H1 (cell line): ENCODE data around the gene GRK6. TPM values are rescaled to one million over a fixed set of nuclear protein-coding genes. Genes with fewer than 3 reads are reported as not detected.

Source experiments
- CBX5 ChIP-seq: fragments of 300-800, 300-1000 bp; sonication (generic); IDR thresholded peaks from 2 replicates; pipeline ENCODE4 v1.7.1; 2016; ENCODE audit warnings: antibody characterized with exemption, low read length, low read depth
- HDAC2 ChIP-seq, 2 experiments: fragments of 300-600 bp in 1 of 2; sonication (generic) in 1 of 2; IDR thresholded peaks; 2 replicates each; pipeline ENCODE4 v1.6.1; 2011 to 2012; ENCODE audit warnings: low read depth in 2 of 2, low read length in 2 of 2, mild to moderate bottlenecking in 2 of 2, moderate library complexity in 2 of 2, borderline replicate concordance in 1 of 2, inconsistent platforms in 1 of 2
- KDM1A ChIP-seq: fragments of 200-600, 300-600 bp; sonication (generic); IDR thresholded peaks from 2 replicates; pipeline ENCODE4 v1.7.1; 2016; ENCODE audit warnings: mild to moderate bottlenecking, low read length, borderline replicate concordance
- MAFK ChIP-seq: IDR thresholded peaks from 2 replicates; pipeline ENCODE4 v1.6.1; 2012; ENCODE audit warnings: low read depth, mild to moderate bottlenecking, improper control_type of control experiment, low read length
- POLR2AphosphoS5 ChIP-seq: IDR thresholded peaks from 2 replicates; pipeline ENCODE4 v1.6.1; 2011; ENCODE audit warnings: low read depth, low read length
- SRF ChIP-seq: IDR thresholded peaks from 2 replicates; pipeline ENCODE4 v1.6.1; 2011; ENCODE audit warnings: mild to moderate bottlenecking, low read depth, low read length, moderate library complexity
- TAF1 ChIP-seq: IDR thresholded peaks from 2 replicates; pipeline ENCODE4 v1.6.1; 2011; ENCODE audit warnings: mild to moderate bottlenecking, low read depth, low read length
- YY1 ChIP-seq: IDR thresholded peaks from 2 replicates; pipeline ENCODE4 v1.6.1; 2011; ENCODE audit warnings: low read depth, mild to moderate bottlenecking, low read length
- polyA plus RNA-seq, 7 experiments: library from polyadenylated mRNA; depleted of rRNA in 3 of 7; stranded (reverse) in 5 of 7; unstranded in 2 of 7; fragments of >200 nt in 5 of 7; fragments of 200-250 nt in 2 of 7; gene quantifications; 1 replicate in 5 of 7; 2 replicates in 1 of 7; 4 replicates in 1 of 7; pipeline versions ENCODE4 v1.2.1 to v1.2.3, GENCODE V29; 2011 to 2013; ENCODE audit warnings: missing spikeins in 2 of 7, mixed read lengths in 2 of 7
- total RNA-seq: library from RNA; stranded (reverse); fragmentation: NEBNext Ultra II Directional; extraction: Animal tissue kit (Norgen Biotek cat#: 25700); gene quantifications from 2 replicates; pipeline ENCODE4 v1.2.1, GENCODE V29; 2021
- TF ChIP-seq, protein P1 (sequence below): IDR thresholded peaks from 2 replicates; pipeline ENCODE4 v1.6.1; 2011; ENCODE audit warnings: low read depth, mild to moderate bottlenecking, low read length; ENCODE audit not compliant: insufficient read depth

GRK6 gene
- total and polyA plus RNA-seq, 2 of the 8 experiments (the other 6 are each of a cell fraction or from before 2014, with no cell fraction given): 31.8 to 57.8 TPM

GRCh38 chr5:177393206-177393765 lies 33.2 kb upstream of the GRK6 start (continued):
- TF ChIP-seq SRF (no peak), CBX5 (no peak), MAFK (no peak), HDAC2 (IDR thresholded peaks at IDR 0.05; ENCODE audit: borderline replicate concordance in 1 of 2, low read depth in 2 of 2, low read length in 2 of 2) (no peak), YY1 (no peak), TAF1 (no peak), POLR2AphosphoS5 (no peak), KDM1A (no peak)
- TF ChIP-seq, protein P1, sequence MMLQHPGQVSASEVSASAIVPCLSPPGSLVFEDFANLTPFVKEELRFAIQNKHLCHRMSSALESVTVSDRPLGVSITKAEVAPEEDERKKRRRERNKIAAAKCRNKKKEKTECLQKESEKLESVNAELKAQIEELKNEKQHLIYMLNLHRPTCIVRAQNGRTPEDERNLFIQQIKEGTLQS: no peak
